GM23338 (cell line): Measurements from ENCODE around the gene ESR1. TPM values are rescaled to one million over a fixed set of nuclear protein-coding genes. Genes with fewer than 3 reads are reported as not detected.

Source experiments
- ATAC-seq: fragments of 200-7000 bp; cut with Tn5 transposase; 3 replicates; pipeline ENCODE4 v1.9.1; 2020
- DNase-seq: peaks from one replicate; pipeline ENCODE4 v3.0.0-alpha.2; 2015; ENCODE audit warnings: low spot score
- H2AFZ ChIP-seq: fragments of 200-600 bp; sonication (generic); 2 replicates; pipeline ENCODE4 v1.8.0; 2016; ENCODE audit warnings: antibody characterized with exemption, mild to moderate bottlenecking, moderate library complexity
- H3F3A ChIP-seq: fragments of 200-600 bp; sonication (generic); replicated peaks from 2 replicates; pipeline ENCODE4 v1.8.0; 2017; ENCODE audit warnings: antibody characterized with exemption, mixed run types, low read depth
- H3K27ac ChIP-seq: fragments of 200-600 bp; sonication (generic); 2 replicates; pipeline ENCODE4 v1.6.1; 2016; ENCODE audit warnings: low read depth
- H3K27me3 ChIP-seq: fragments of 200-600 bp; sonication (generic); 2 replicates; pipeline ENCODE4 v1.8.0; 2016; ENCODE audit warnings: mild to moderate bottlenecking, mixed run types, moderate library complexity; ENCODE audit not compliant: insufficient read depth
- H3K36me3 ChIP-seq: fragments of 200-600 bp; sonication (generic); 2 replicates; pipeline ENCODE4 v1.8.0; 2016; ENCODE audit warnings: mild to moderate bottlenecking; ENCODE audit not compliant: insufficient read depth
- H3K4me1 ChIP-seq: fragments of 200-600 bp; sonication (generic); 2 replicates; pipeline ENCODE4 v1.8.0; 2016; ENCODE audit warnings: mild to moderate bottlenecking, moderate library complexity; ENCODE audit not compliant: insufficient read depth
- H3K4me2 ChIP-seq: fragments of 200-600 bp; sonication (generic); 2 replicates; pipeline ENCODE4 v1.7.1; 2017; ENCODE audit warnings: mixed run types
- H3K4me3 ChIP-seq: fragments of 200-600 bp; sonication (generic); 2 replicates; pipeline ENCODE4 v1.6.1; 2016; ENCODE audit warnings: mixed run types
- H3K79me2 ChIP-seq: fragments of 200-600 bp; sonication (generic); replicated peaks from 2 replicates; pipeline ENCODE4 v1.8.0; 2017; ENCODE audit warnings: mild to moderate bottlenecking; ENCODE audit not compliant: insufficient read depth
- H3K9me2 ChIP-seq: fragments of 200-600 bp; sonication (generic); 2 replicates; pipeline ENCODE4 v1.8.0; 2017; ENCODE audit not compliant: insufficient read depth
- H4K20me1 ChIP-seq: fragments of 200-600 bp; sonication (generic); replicated peaks from 2 replicates; pipeline ENCODE4 v1.8.0; 2017; ENCODE audit warnings: mild to moderate bottlenecking; ENCODE audit not compliant: insufficient read depth
- H3K27ac Mint-ChIP-seq: 2 replicates; pipeline ENCODE4 v1.8.0; 2020; ENCODE audit warnings: inconsistent platforms, mild to moderate bottlenecking, moderate library complexity, mixed read lengths
- H3K27me3 Mint-ChIP-seq: 3 replicates; pipeline ENCODE4 v1.8.0; 2022; ENCODE audit warnings: low read depth, mild to moderate bottlenecking, moderate library complexity, mixed read lengths, inconsistent platforms; ENCODE audit not compliant: insufficient read depth, poor library complexity
- H3K36me3 Mint-ChIP-seq: 3 replicates; pipeline ENCODE4 v1.8.0; 2021; ENCODE audit warnings: low read depth, mild to moderate bottlenecking, inconsistent platforms, moderate library complexity, mixed read lengths
- H3K4me1 Mint-ChIP-seq: 3 replicates; pipeline ENCODE4 v1.8.0; 2020; ENCODE audit warnings: mild to moderate bottlenecking, inconsistent platforms, mixed read lengths
- H3K4me3 Mint-ChIP-seq: 3 replicates; pipeline ENCODE4 v1.8.0; 2021; ENCODE audit warnings: moderate library complexity, mild to moderate bottlenecking, inconsistent platforms, mixed read lengths
- H3K9me3 Mint-ChIP-seq: 3 replicates; pipeline ENCODE4 v1.8.0; 2020; ENCODE audit warnings: moderate library complexity, mild to moderate bottlenecking, inconsistent platforms, mixed read lengths
- CREB1 ChIP-seq: fragments of 250-450 bp; sonication (Bioruptor Pico); IDR thresholded peaks from 2 replicates; pipeline ENCODE4 v1.5.0; 2020; ENCODE audit warnings: low read depth, mild to moderate bottlenecking, moderate library complexity
- CTCF ChIP-seq, 2 experiments: fragments of 200-600 bp in 1 of 2; sonication (generic) in 1 of 2; conservative IDR thresholded peaks; 2 replicates each; pipeline versions ENCODE4 v1.5.1 to v1.6.1; 2016 to 2017; ENCODE audit warnings: antibody characterized with exemption in 2 of 2, low read depth in 2 of 2, mild to moderate bottlenecking in 2 of 2, moderate library complexity in 1 of 2
- ETS1 ChIP-seq: IDR thresholded peaks from 2 replicates; pipeline ENCODE4 v1.6.1; 2016; ENCODE audit warnings: antibody characterized with exemption
- EZH2 ChIP-seq: fragments of 200-600 bp; sonication (generic); IDR thresholded peaks from one replicate; pipeline ENCODE4 v1.8.0; 2017; ENCODE audit warnings: antibody characterized with exemption, mild to moderate bottlenecking, low read depth; ENCODE audit not compliant: unreplicated experiment
- EZH2phosphoT487 ChIP-seq: fragments of 200-600 bp; sonication (generic); IDR thresholded peaks from one replicate; pipeline ENCODE4 v1.8.1; 2018; ENCODE audit warnings: antibody characterized with exemption; ENCODE audit not compliant: unreplicated experiment
- JUNB ChIP-seq: IDR thresholded peaks from one replicate; pipeline ENCODE4 v1.6.1; 2016; ENCODE audit warnings: antibody characterized with exemption; ENCODE audit not compliant: unreplicated experiment
- NANOG ChIP-seq: IDR thresholded peaks from 2 replicates; pipeline ENCODE4 v1.6.1; 2016; ENCODE audit warnings: antibody characterized with exemption, borderline replicate concordance
- POLR2AphosphoS5 ChIP-seq: IDR thresholded peaks from 2 replicates; pipeline ENCODE4 v1.6.1; 2016; ENCODE audit warnings: antibody characterized with exemption, low read depth
- REST ChIP-seq: IDR thresholded peaks from one replicate; pipeline ENCODE4 v1.6.1; 2018; ENCODE audit warnings: antibody characterized with exemption; ENCODE audit not compliant: unreplicated experiment
- STAT1 ChIP-seq: IDR thresholded peaks from one replicate; pipeline ENCODE4 v1.6.1; 2016; ENCODE audit warnings: antibody characterized with exemption; ENCODE audit not compliant: unreplicated experiment
- ZNF114 ChIP-seq: fragments of 250-450 bp; sonication (Bioruptor Pico); IDR thresholded peaks from 2 replicates; pipeline ENCODE4 v1.5.0; 2020; ENCODE audit warnings: mild to moderate bottlenecking, moderate library complexity
- ZNF331 ChIP-seq: fragments of 250-450 bp; sonication (Bioruptor Pico); IDR thresholded peaks from 2 replicates; pipeline ENCODE4 v1.5.0; 2020; ENCODE audit warnings: low read depth, mild to moderate bottlenecking, moderate library complexity
- polyA plus RNA-seq: library from polyadenylated mRNA; unstranded; fragments of >200 nt; fragmentation: Nextera tagmentation; extraction: Ambion mirVana; gene quantifications from 2 replicates; pipeline ENCODE4 v1.2.1, GENCODE V29; 2016
- total RNA-seq: library from RNA; depleted of rRNA; stranded (reverse); fragments of >200 nt; shearing (Covaris generic); gene quantifications from 2 replicates; pipeline ENCODE4 v1.2.3, GENCODE V29; 2014

Gene ESR1
- total and polyA plus RNA-seq, 2 experiments from 2014 or later, result 0.94 TPM; not detected in 1

- Mint-ChIP-seq H3K4me1 (no peaks in the 10 kb centered on the region; the same call in 2 of the 3 replicates), H3K27ac (no peak overlapping the region), H3K36me3 (no peaks in the 10 kb centered on the region), H3K27me3 (peaks cover 2% of the 10 kb centered on the region), H3K4me3 (no peak overlapping the region), H3K9me3 (peaks cover 3% of the 10 kb centered on the region; the same call in 1 of the 3 replicates)
- no peak for DNase-seq
- Histone ChIP-seq H3K4me3 (no peak overlapping the region), H3K36me3 (no peaks in the 10 kb centered on the region), H3K27me3 (no peaks in the 10 kb centered on the region), H3K4me2 (no peak overlapping the region), H4K20me1 (no peaks in the 10 kb centered on the region), H3F3A (no peaks in the 10 kb centered on the region), H3K4me1 (no peaks in the 10 kb centered on the region), H2AFZ (no peak overlapping the region), H3K9me2 (peaks cover 5% of the 10 kb centered on the region; the same call in 1 of the 2 replicates), H3K27ac (no peak overlapping the region), H3K79me2 (no peaks in the 10 kb centered on the region)
- TF ChIP-seq NANOG, result no peak
- no peak for TF ChIP-seq STAT1
- TF ChIP-seq EZH2phosphoT487, result no peak
- no peak for TF ChIP-seq CREB1
- TF ChIP-seq ZNF114 (CRISPR knock-in tag), result no peak
- no peak for TF ChIP-seq ZNF331
- ATAC-seq, result no peak
Measured at GRCh38 chr6:151962246-151962846, 154.9 kb downstream of the ESR1 start.

GRCh38 chr6:151963001-151963400 lies 155.5 kb downstream of the ESR1 start:
- Mint-ChIP-seq H3K27me3 (peaks cover 2% of the 10 kb centered on the region), H3K4me1 (no peaks in the 10 kb centered on the region; the same call in 2 of the 3 replicates), H3K27ac (no peak overlapping the region), H3K4me3 (no peak overlapping the region), H3K36me3 (no peaks in the 10 kb centered on the region), H3K9me3 (peaks cover 7% of the 10 kb centered on the region; the same call in 2 of the 3 replicates)
- H3K27me3 ChIP-seq, result no peaks in the 10 kb centered on the region
- no peak overlapping the region for H3K27ac ChIP-seq
- H3K4me2 ChIP-seq, result no peak overlapping the region
- DNase-seq, result no peak
- no peak for ATAC-seq
- no peaks in the 10 kb centered on the region for H3K36me3 ChIP-seq
- no peaks in the 10 kb centered on the region for H3K4me1 ChIP-seq
- no peaks in the 10 kb centered on the region for H4K20me1 ChIP-seq
- no peak overlapping the region for H2AFZ ChIP-seq
- no peak overlapping the region for H3K4me3 ChIP-seq
- H3F3A ChIP-seq, result no peaks in the 10 kb centered on the region
- H3K9me2 ChIP-seq, result peaks cover 5% of the 10 kb centered on the region; the same call in 1 of the 2 replicates
- H3K79me2 ChIP-seq, result no peaks in the 10 kb centered on the region
- TF ChIP-seq EZH2phosphoT487, result no peak
- TF ChIP-seq NANOG, result no peak
- TF ChIP-seq REST, result no peak
- TF ChIP-seq EZH2, result no peak
- TF ChIP-seq POLR2AphosphoS5, result no peak
- TF ChIP-seq CREB1, result no peak
- no peak for TF ChIP-seq ETS1
- TF ChIP-seq JUNB, result no peak
- TF ChIP-seq ZNF114 (CRISPR knock-in tag), result no peak
- TF ChIP-seq CTCF (conservative IDR thresholded peaks at IDR 0.05; ENCODE audit: low read depth in 2 of 2), result no peak
- no peak for TF ChIP-seq STAT1
